GM19397 (cell line): ENCODE data around the gene ZNF532.
"Not testable (repeated sequence)": the region's sequence is repeated elsewhere in the genome, so short reads cannot be mapped to it uniquely, and the experiment has no call there.

Experiments used
- ATAC-seq: cut with Tn5 transposase; IDR thresholded peaks from one replicate; pipeline ENCODE4 v1.9.1; 2021; ENCODE audit warnings: mild to moderate bottlenecking, moderate library complexity; ENCODE audit not compliant: unreplicated experiment

The ZNF532 gene

GRCh38 chr18:58898010-58898799 is 33.5 kb downstream of the ZNF532 start:
- ATAC-seq: no peak

- ATAC-seq: no peak
Observed at GRCh38 chr18:58900015-58900649, 35.5 kb downstream of the ZNF532 start.

- ATAC-seq: no peak
Observed at GRCh38 chr18:58901143-58901542, 36.5 kb downstream of the ZNF532 start.

- no peak for ATAC-seq
Observed at GRCh38 chr18:58901783-58902182, 37.1 kb downstream of the ZNF532 start.

- ATAC-seq: no peak
Observed at GRCh38 chr18:58902961-58903360, 38.3 kb downstream of the ZNF532 start.

- no peak for ATAC-seq
Observed at GRCh38 chr18:58903533-58903932, 38.9 kb downstream of the ZNF532 start.

- no peak for ATAC-seq
Observed at GRCh38 chr18:58905777-58906428, 41.2 kb downstream of the ZNF532 start.

- no peak for ATAC-seq
Observed at GRCh38 chr18:58908006-58908405, 43.3 kb downstream of the ZNF532 start.

- ATAC-seq: no peak
Observed at GRCh38 chr18:58909521-58909920, 44.8 kb downstream of the ZNF532 start.

GRCh38 chr18:58911241-58911640 is 46.6 kb downstream of the ZNF532 start:
- ATAC-seq: no peak

GRCh38 chr18:58911766-58912165 is 47.1 kb downstream of the ZNF532 start:
- no peak for ATAC-seq

GRCh38 chr18:58915006-58915799 is 50.5 kb downstream of the ZNF532 start:
- ATAC-seq: no peak

GRCh38 chr18:58915995-58916394 is 51.3 kb downstream of the ZNF532 start:
- no peak for ATAC-seq

- not testable (repeated sequence) for ATAC-seq
Observed at GRCh38 chr18:58919934-58920333, 55.3 kb downstream of the ZNF532 start.

GRCh38 chr18:58922995-58923394 is 58.3 kb downstream of the ZNF532 start:
- no peak for ATAC-seq

GRCh38 chr18:58924473-58924872 is 59.8 kb downstream of the ZNF532 start:
- ATAC-seq: no peak

GRCh38 chr18:58927659-58928058 is 63.0 kb downstream of the ZNF532 start:
- no peak for ATAC-seq

GRCh38 chr18:58928386-58928785 is 63.7 kb downstream of the ZNF532 start:
- ATAC-seq: no peak

- no peak for ATAC-seq
Observed at GRCh38 chr18:58929206-58929605, 64.5 kb downstream of the ZNF532 start.

- no peak for ATAC-seq
Observed at GRCh38 chr18:58934356-58934755, 69.7 kb downstream of the ZNF532 start.

GRCh38 chr18:58934933-58935577 is 70.4 kb downstream of the ZNF532 start:
- ATAC-seq: no peak
